DMS53 treated with DMSO at 0.1 percent for 48 hours (cell line): ENCODE measurements around the gene SPATA2L.
"Not testable (repeated sequence)": the region's sequence is repeated elsewhere in the genome, so short reads cannot be mapped to it uniquely, and the experiment has no call there.

Experiments used
- DNase-seq: peaks from one replicate; lab custom pipeline; 2025; ENCODE audit not compliant: unreplicated experiment; lab: John Stamatoyannopoulos, UW

Gene SPATA2L

GRCh38 chr16:89691986-89692569 lies 9.4 kb downstream of the SPATA2L start:
- DNase-seq = no peak

GRCh38 chr16:89691231-89691985 lies 10.1 kb downstream of the SPATA2L start:
- no peak for DNase-seq

GRCh38 chr16:89690392-89690901 lies 11.1 kb downstream of the SPATA2L start:
- DNase-seq = no peak

GRCh38 chr16:89689621-89690020 lies 11.9 kb downstream of the SPATA2L start:
- not testable (repeated sequence) for DNase-seq

- DNase-seq = no peak
Measured at GRCh38 chr16:89689142-89689541, 12.4 kb downstream of the SPATA2L start.

- no peak for DNase-seq
Measured at GRCh38 chr16:89688395-89688794, 13.1 kb downstream of the SPATA2L start.

GRCh38 chr16:89687092-89687940 lies 14.2 kb downstream of the SPATA2L start:
- peak; percentile 68 for DNase-seq

GRCh38 chr16:89686520-89687091 lies 14.9 kb downstream of the SPATA2L start, which contains the start of gene CDK10:
Gene CDK10 (plus strand): TSS chr16:89686689. CDS start chr16:89686711, 22 bp downstream.
- peak; percentile 77 for DNase-seq

GRCh38 chr16:89685916-89686315 lies 15.6 kb downstream of the SPATA2L start:
- no peak for DNase-seq

- no peak for DNase-seq
Measured at GRCh38 chr16:89678258-89678657, 23.2 kb downstream of the SPATA2L start.

GRCh38 chr16:89672177-89672941 lies 29.1 kb downstream of the SPATA2L start:
- DNase-seq = no peak

- DNase-seq = not testable (repeated sequence)
Measured at GRCh38 chr16:89671565-89671964, 29.9 kb downstream of the SPATA2L start.

- DNase-seq = no peak
Measured at GRCh38 chr16:89670496-89671431, 30.7 kb downstream of the SPATA2L start.

GRCh38 chr16:89669755-89670154 lies 31.8 kb downstream of the SPATA2L start:
- DNase-seq = no peak

GRCh38 chr16:89668790-89669158 lies 32.7 kb downstream of the SPATA2L start:
- no peak for DNase-seq

- DNase-seq = no peak
Measured at GRCh38 chr16:89667633-89668032, 33.9 kb downstream of the SPATA2L start.

GRCh38 chr16:89667000-89667399 lies 34.5 kb downstream of the SPATA2L start:
- peak; percentile 2 for DNase-seq

GRCh38 chr16:89664238-89664637 lies 37.3 kb downstream of the SPATA2L start:
- not testable (repeated sequence) for DNase-seq

- DNase-seq = no peak
Measured at GRCh38 chr16:89661215-89661614, 40.3 kb downstream of the SPATA2L start.
